GM18505 (cell line): ENCODE measurements around the gene WBP1L.
"Not testable (repeated sequence)": the region's sequence is repeated elsewhere in the genome, so short reads cannot be mapped to it uniquely, and the experiment has no call there.

Experiments used
- ATAC-seq: cut with Tn5 transposase; IDR thresholded peaks from one replicate; pipeline ENCODE4 v1.9.1; 2021; ENCODE audit not compliant: unreplicated experiment
- POLR2A ChIP-seq: IDR thresholded peaks from 4 replicates; pipeline ENCODE4 v1.6.1; 2011; ENCODE audit warnings: borderline replicate concordance; ENCODE audit not compliant: insufficient read depth, insufficient read length; ENCODE audit errors: extremely low read depth

WBP1L gene

DNA sequence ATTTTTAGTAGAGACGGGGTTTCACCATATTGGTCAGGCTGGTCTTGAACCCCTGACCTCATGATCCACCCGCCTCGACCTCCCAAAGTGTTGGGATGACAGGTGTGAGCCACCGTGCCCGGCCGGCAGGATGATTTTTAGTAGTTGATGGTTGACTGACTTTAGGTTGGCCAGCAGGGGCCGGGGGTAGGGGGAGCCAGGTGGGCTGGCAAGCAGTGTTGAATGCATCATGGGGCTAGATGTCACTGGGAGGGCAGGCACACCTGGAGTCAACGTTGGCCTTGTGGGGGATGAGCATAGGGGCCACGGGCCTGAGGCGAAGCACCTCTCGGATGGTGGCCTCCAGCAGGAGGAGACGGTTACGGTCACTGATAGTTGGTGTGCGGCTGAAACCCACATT, 88.5 kb downstream of the WBP1L start:
- TF ChIP-seq POLR2A, result no peak
- no peak for ATAC-seq

DNA sequence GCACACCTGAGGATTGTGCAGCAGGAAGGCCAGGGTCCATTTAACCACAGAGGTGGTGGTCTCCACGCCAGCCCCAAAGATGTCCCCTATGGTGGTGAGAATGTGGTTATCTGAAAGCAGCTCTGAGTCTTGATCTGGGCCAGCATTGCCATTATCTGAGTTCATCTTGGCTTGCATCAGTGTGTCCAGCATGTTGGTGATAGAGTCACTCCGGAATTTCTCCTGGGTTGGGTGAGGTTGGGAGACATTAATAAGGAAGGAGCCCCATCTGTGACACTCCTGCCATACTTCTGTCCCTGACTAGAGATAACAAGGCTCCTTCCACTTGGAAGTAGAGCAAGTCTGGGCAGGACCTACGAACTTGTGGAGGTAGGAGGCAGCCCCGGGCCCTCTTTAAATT, 89.2 kb downstream of the WBP1L start:
- no peak for TF ChIP-seq POLR2A
- ATAC-seq, result no peak

DNA sequence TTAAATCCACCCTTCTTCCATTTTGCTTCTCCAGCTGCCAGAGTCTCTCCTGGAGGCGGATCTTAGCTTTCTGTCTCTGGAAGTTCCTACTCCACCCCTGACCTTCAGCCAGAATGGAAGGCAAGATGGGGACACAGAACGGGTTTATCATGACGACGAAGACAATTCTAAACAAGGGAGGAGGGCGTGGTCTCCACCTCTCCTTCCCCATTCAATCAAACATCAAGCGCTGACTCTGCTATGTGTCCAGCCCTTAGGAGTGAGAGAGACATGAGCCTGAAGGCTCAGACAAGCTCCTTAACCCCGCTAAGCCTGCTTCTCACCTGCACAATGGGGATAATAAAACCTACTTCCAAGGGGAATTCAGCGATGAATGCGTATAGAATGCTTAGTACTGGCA, 90.4 kb downstream of the WBP1L start:
- no peak for TF ChIP-seq POLR2A
- ATAC-seq, result no peak

DNA sequence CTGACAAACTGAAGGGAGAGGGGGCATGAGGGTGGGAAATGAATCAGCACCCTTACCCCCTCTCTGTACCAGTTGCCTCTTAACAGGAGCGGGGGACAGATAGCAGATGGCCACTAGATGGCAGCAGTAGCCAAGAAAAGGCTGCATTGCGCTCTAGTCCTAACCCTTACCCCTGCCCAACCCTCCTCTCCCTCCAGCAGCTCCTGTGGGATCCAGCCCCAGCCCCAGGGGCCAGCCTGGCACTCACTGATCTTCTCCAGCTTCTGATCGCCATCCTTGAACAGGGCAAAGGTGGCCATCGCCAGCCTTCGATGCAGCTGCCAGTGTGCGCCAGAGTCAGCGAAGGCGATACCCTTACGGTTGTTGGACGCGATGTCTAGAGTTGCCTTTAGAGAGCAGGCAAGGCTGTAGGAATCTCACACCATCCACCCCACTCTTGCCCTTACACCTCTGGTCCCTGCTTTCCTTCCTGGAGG, 91.3 kb downstream of the WBP1L start:
- no peak for TF ChIP-seq POLR2A
- peak; percentile 59 for ATAC-seq

GRCh38 chr10:102837230-102837721, 93.5 kb downstream of the WBP1L start, which contains the start of gene CYP17A1:
CYP17A1 (minus strand) TSS chr10:102837413; CDS start chr10:102837361, 52 bp downstream.
- no peak for ATAC-seq
- TF ChIP-seq POLR2A, result no peak

DNA sequence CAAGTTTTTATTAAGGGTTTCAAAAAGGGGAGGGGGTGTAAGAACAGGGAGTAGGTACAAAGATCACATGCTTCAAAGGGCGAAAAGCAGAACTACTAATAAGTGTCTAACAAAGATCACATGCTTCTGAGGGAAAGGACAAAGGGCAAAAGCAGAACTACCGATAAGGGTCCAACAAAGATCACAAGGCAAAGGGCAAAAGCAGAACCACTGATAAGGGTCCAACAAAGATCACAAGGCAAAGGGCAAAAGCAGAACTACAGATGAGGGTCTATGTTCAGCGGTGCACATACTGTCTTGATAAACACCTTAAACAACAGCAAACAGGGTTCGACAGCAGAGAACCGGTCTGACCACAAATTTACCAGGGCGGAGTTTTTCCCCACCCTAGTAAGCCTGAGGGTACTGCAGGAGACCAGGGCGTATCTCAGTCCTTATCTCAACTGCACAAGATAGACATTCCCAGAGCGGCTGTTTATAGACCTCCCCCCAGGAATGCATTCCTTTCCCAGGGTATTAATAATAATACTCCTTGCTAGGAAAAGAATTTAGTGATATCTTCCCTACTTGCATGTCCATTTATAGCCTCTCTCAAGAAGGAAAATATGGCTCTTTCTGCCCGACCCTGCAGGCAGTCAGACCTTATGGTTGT, 94.7 kb downstream of the WBP1L start:
- not testable (repeated sequence) for ATAC-seq

- no peak for ATAC-seq
- no peak for TF ChIP-seq POLR2A
Observed at GRCh38 chr10:102841827-102842345, 98.1 kb downstream of the WBP1L start.

- ATAC-seq, result not testable (repeated sequence)
Observed at GRCh38 chr10:102843139-102843538, 99.4 kb downstream of the WBP1L start.

GRCh38 chr10:102844190-102844776, 100.5 kb downstream of the WBP1L start:
- not testable (repeated sequence) for ATAC-seq

DNA sequence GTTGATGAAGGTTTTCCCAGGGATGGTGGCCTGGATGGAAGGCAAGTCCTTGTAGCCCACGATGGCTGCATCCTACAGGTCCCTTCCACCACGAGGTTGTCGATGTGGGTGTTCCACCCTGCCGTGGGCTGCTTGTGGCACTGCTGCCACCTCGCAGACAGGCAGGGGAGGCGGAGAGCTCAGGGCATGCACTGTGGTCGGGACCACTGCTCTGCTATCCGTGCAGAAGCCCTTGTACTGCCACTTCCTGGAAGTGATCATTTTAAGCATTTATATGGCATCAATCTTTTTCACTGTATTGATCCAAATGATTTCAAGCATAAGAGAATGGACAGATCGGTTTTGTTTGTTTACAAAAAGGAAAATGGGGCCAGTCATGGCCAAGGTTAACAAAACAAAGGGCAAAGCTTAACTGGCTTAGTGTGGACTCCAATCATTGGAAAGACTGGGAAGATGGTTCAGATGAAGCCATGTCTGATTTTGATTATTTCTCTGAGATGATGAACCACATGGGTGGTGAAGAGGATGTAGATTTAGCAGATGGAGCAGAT, 101.7 kb downstream of the WBP1L start:
- ATAC-seq, result no peak

GRCh38 chr10:102850025-102850518, 106.3 kb downstream of the WBP1L start:
- ATAC-seq, result no peak
- no peak for TF ChIP-seq POLR2A

More for the DNA sequence above, 101.7 kb downstream of the WBP1L start:
- TF ChIP-seq POLR2A, result no peak

GRCh38 chr10:102853237-102853636, 109.5 kb downstream of the WBP1L start:
- ATAC-seq, result not testable (repeated sequence)

DNA sequence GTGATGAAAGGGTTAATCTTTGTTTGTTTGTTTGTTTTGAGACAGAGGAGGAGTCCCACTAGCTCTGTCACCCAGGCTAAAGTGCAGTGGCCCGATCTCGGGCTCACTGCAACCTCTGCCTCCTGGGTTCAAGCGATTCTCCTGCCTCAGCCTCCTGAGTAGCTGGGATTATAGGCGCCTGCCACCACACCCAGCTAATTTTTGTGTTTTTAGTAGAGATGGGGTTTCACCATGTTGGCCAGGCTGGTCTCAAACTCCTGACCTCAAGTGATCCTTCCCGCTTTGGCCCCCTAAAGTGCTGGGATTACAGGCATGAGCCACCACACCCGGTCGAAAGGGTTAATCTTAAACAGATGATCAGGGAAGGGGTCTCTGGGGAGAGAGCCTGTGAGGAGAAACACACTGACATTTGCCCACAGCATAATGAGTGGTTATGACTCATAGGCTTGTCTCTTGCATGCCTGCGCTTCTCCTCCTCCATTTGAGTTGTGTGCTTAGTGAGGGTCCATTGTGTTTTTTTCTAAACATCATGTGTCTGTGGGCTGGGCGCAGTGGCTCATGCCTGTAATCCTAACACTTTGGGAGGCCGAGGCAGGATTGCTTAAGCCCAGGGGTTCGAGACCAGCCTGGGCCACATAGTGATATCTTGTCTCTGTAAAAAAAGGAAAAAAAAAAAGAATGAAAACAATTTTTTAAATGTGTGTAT, 112.1 kb downstream of the WBP1L start:
- not testable (repeated sequence) for ATAC-seq
